DND-41 (cell line): ENCODE data around the gene CCDC40.

Experiments
- ATAC-seq: fragments of 200-7000 bp; cut with Tn5 transposase; 3 replicates; pipeline ENCODE4 v1.9.1; 2021; ENCODE audit warnings: low read depth; ENCODE audit not compliant: insufficient read depth
- DNase-seq: peaks from one replicate; pipeline ENCODE4 v3.0.0-alpha.2; 2020
- H2AFZ ChIP-seq: 2 replicates; pipeline ENCODE4 v1.6.0; 2012; ENCODE audit warnings: low read depth, low read length
- H3K27ac ChIP-seq: 2 replicates; pipeline ENCODE4 v1.5.1; 2012; ENCODE audit warnings: low read length, inconsistent platforms
- H3K27me3 ChIP-seq: fragments of 200-600 bp; sonication (generic); 2 replicates; pipeline ENCODE4 v1.6.0; 2012; ENCODE audit warnings: low read length, mild to moderate bottlenecking, inconsistent platforms; ENCODE audit not compliant: insufficient read depth, poor library complexity
- H3K36me3 ChIP-seq: 2 replicates; pipeline ENCODE4 v1.5.1; 2012; ENCODE audit warnings: low read length, inconsistent platforms; ENCODE audit not compliant: insufficient read depth
- H3K4me1 ChIP-seq: 2 replicates; pipeline ENCODE4 v1.5.1; 2012; ENCODE audit warnings: mild to moderate bottlenecking, low read length; ENCODE audit not compliant: insufficient read depth
- H3K4me2 ChIP-seq: 2 replicates; pipeline ENCODE4 v1.6.0; 2012; ENCODE audit warnings: mild to moderate bottlenecking, moderate library complexity, low read length, inconsistent platforms; ENCODE audit not compliant: insufficient read depth
- H3K4me3 ChIP-seq, 2 experiments: fragments of 200-600 bp in 1 of 2; shearing (Covaris generic) in 1 of 2; 2 replicates each; pipeline ENCODE4 v1.5.1; 2012 to 2016; ENCODE audit warnings: inconsistent platforms in 2 of 2, low read length in 2 of 2, mild to moderate bottlenecking in 2 of 2, low read depth in 1 of 2, moderate library complexity in 1 of 2
- H3K79me2 ChIP-seq: 2 replicates; pipeline ENCODE4 v1.6.0; 2012; ENCODE audit warnings: low read length, inconsistent platforms; ENCODE audit not compliant: insufficient read depth
- H3K9ac ChIP-seq: 2 replicates; pipeline ENCODE4 v1.6.0; 2012; ENCODE audit warnings: low read depth, mild to moderate bottlenecking, inconsistent platforms, low read length, moderate library complexity
- H3K9me3 ChIP-seq: 2 replicates; pipeline ENCODE4 v1.5.1; 2012; ENCODE audit warnings: low read length, moderate library complexity, mild to moderate bottlenecking, inconsistent platforms; ENCODE audit not compliant: insufficient read depth, severe bottlenecking
- H4K20me1 ChIP-seq: 2 replicates; pipeline ENCODE4 v1.6.0; 2012; ENCODE audit warnings: low read length; ENCODE audit not compliant: insufficient read depth
- EZH2 ChIP-seq: IDR thresholded peaks from 3 replicates; pipeline ENCODE4 v1.6.1; 2012; ENCODE audit warnings: borderline replicate concordance, low read depth, mild to moderate bottlenecking, moderate library complexity, low read length, inconsistent platforms; ENCODE audit not compliant: severe bottlenecking
- TF ChIP-seq, protein P1 (sequence below): IDR thresholded peaks from 2 replicates; pipeline ENCODE4 v1.5.1; 2012; ENCODE audit warnings: borderline replicate concordance, low read length, moderate library complexity, mild to moderate bottlenecking; ENCODE audit not compliant: poor library complexity, severe bottlenecking; ENCODE audit errors: extremely low read depth

CCDC40 gene

GRCh38 chr17:80100035-80100323, 63.5 kb downstream of the CCDC40 start:
- Histone ChIP-seq H3K4me2 (peak overlapping the region; percentile 97; the same call in 1 of the 2 replicates), H3K4me3 (no peak overlapping the region), H3K27ac (no peak overlapping the region), H3K9ac (peak overlapping the region; percentile 97; the same call in 1 of the 2 replicates), H3K79me2 (peaks cover 15% of the 10 kb centered on the region), H4K20me1 (no peaks in the 10 kb centered on the region), H3K36me3 (no peaks in the 10 kb centered on the region; the same call in 1 of the 2 replicates), H3K4me1 (peaks cover 31% of the 10 kb centered on the region), H2AFZ (peak overlapping the region; percentile 91), H3K27me3 (no peaks in the 10 kb centered on the region), H3K9me3 (no peaks in the 10 kb centered on the region)
- TF ChIP-seq EZH2: no peak
- TF ChIP-seq, protein P1, sequence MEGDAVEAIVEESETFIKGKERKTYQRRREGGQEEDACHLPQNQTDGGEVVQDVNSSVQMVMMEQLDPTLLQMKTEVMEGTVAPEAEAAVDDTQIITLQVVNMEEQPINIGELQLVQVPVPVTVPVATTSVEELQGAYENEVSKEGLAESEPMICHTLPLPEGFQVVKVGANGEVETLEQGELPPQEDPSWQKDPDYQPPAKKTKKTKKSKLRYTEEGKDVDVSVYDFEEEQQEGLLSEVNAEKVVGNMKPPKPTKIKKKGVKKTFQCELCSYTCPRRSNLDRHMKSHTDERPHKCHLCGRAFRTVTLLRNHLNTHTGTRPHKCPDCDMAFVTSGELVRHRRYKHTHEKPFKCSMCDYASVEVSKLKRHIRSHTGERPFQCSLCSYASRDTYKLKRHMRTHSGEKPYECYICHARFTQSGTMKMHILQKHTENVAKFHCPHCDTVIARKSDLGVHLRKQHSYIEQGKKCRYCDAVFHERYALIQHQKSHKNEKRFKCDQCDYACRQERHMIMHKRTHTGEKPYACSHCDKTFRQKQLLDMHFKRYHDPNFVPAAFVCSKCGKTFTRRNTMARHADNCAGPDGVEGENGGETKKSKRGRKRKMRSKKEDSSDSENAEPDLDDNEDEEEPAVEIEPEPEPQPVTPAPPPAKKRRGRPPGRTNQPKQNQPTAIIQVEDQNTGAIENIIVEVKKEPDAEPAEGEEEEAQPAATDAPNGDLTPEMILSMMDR: no peak
- ATAC-seq (no peak), DNase-seq (no peak)

DNA sequence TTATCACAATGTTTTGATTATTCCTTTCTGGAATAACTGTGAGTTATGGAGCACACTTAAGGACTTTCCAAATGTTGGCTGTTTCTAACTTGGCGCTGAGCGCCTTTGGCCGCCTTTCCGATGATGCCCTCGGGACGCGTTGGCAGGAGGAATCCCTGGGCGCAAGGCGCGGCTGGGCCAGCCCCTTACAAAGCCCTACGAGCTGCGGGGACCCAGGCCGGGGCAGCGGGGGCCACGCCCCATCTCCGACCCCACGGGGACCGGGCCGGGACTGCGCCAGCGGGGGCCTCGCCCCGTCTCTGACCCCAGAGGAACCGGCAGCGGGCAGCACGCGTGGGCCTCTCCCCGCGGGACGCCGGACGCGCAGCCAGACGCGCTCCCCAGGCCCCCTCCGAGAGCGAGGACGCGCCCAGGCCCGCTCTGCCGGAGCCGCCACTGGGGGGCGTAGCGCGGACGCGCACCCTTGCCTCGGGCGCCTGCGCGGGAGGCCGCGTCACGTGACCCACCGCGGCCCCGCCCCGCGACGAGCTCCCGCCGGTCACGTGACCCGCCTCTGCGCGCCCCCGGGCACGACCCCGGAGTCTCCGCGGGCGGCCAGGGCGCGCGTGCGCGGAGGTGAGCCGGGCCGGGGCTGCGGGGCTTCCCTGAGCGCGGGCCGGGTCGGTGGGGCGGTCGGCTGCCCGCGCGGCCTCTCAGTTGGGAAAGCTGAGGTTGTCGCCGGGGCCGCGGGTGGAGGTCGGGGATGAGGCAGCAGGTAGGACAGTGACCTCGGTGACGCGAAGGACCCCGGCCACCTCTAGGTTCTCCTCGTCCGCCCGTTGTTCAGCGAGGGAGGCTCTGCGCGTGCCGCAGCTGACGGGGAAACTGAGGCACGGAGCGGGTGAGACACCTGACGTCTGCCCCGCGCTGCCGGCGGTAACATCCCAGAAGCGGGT, 64.8 kb downstream of the CCDC40 start, which contains the start of gene GAA:
Gene GAA (plus strand): TSS at position 571 of the 935 bp plus-strand sequence. CDS start 3,006 bp downstream, outside the sequence.
- peak; percentile 87 for ATAC-seq
- peak; percentile 87 for DNase-seq
- peaks cover 31% of the 10 kb centered on the region for H3K4me1 ChIP-seq
- H4K20me1 ChIP-seq: no peaks in the 10 kb centered on the region
- peak within 1 kb of the TSS; percentile 97 for H3K9ac ChIP-seq
- H3K9me3 ChIP-seq: no peaks in the 10 kb centered on the region
- peaks cover 15% of the 10 kb centered on the region for H3K79me2 ChIP-seq
- peak within 1 kb of the TSS; percentile 99 for H2AFZ ChIP-seq
- no peaks in the 10 kb centered on the region; the same call in 1 of the 2 replicates for H3K36me3 ChIP-seq
- no peak for TF ChIP-seq EZH2
- TF ChIP-seq, protein P1: peak; percentile 87
- peak within 1 kb of the TSS; percentile 70 to 97 for H3K4me3 ChIP-seq
- no peaks in the 10 kb centered on the region for H3K27me3 ChIP-seq
- H3K4me2 ChIP-seq: peak within 1 kb of the TSS; percentile 97
- H3K27ac ChIP-seq: peak within 1 kb of the TSS; percentile 88

DNA sequence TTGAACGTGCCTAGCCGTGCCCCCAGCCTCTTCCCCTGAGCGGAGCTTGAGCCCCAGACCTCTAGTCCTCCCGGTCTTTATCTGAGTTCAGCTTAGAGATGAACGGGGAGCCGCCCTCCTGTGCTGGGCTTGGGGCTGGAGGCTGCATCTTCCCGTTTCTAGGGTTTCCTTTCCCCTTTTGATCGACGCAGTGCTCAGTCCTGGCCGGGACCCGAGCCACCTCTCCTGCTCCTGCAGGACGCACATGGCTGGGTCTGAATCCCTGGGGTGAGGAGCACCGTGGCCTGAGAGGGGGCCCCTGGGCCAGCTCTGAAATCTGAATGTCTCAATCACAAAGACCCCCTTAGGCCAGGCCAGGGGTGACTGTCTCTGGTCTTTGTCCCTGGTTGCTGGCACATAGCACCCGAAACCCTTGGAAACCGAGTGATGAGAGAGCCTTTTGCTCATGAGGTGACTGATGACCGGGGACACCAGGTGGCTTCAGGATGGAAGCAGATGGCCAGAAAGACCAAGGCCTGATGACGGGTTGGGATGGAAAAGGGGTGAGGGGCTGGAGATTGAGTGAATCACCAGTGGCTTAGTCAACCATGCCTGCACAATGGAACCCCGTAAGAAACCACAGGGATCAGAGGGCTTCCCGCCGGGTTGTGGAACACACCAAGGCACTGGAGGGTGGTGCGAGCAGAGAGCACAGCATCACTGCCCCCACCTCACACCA, 65.7 kb downstream of the CCDC40 start:
- Histone ChIP-seq H3K27me3 (no peaks in the 10 kb centered on the region), H3K4me2 (peak overlapping the region; percentile 97), H3K9me3 (no peaks in the 10 kb centered on the region), H3K4me1 (peaks cover 31% of the 10 kb centered on the region), H3K4me3 (peak overlapping the region; percentile 70 to 97), H3K27ac (peak overlapping the region; percentile 88), H3K36me3 (no peaks in the 10 kb centered on the region; the same call in 1 of the 2 replicates), H3K79me2 (peaks cover 15% of the 10 kb centered on the region), H3K9ac (peak overlapping the region; percentile 97), H4K20me1 (no peaks in the 10 kb centered on the region), H2AFZ (peak overlapping the region; percentile 99)
- TF ChIP-seq EZH2: no peak
- TF ChIP-seq, protein P1: no peak
- peak; percentile 41 for ATAC-seq
- peak; percentile 25 for DNase-seq
